ENCODE results near the gene C9orf153. TPM values are rescaled to one million over a fixed set of nuclear protein-coding genes. Genes with fewer than 3 reads are reported as not detected.

The C9orf153 gene
- total RNA-seq, 2 donors from 2014 or later: 1.3 to 7.6 TPM

DNA sequence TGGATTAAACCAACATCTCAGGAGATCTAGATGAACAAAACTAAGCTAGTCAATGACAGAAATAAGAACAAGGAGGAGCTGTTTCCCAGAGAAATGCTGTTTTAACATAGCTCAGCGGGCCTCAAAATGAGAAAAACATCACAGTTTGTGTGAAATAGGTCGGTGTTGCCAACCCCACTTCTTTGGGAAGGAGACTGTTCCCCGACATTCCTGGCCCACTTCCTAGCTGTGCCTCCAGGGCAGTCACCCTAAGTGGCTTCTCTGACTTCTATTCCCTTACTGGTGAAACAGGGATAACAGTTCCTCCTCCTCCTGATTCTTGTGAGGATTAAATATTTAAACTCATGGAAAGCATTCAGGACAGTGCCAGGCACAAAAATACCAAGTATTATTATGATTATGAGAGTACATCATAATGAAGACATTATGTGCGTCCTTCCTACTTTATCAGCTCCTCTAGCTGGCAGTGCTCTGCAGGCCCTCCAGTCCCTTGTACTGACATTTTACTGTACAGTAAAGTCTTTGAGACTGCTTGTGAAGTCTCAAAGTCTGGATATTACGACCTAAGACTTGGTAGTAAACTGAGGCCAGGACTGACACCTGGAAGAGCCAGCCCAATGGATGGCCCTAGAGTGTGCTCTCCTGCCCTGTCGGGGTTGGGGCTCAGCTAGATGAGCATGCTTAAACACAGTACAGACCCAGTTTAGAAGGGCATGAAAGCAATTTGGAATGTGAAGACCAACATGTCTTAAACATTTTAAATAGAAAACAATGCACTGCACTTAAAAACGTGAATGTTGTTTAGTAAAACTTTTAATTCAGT, 15.6 kb upstream of the C9orf153 start:
- Histone ChIP-seq H3K27me3 (no peaks in the 10 kb centered on the region), H3K27ac (no peak overlapping the region), H3K4me1 (peaks cover 17% of the 10 kb centered on the region), H3K36me3 (replicated peaks in 1 of 2; ENCODE audit: insufficient read depth in 1 of 2, low read depth in 2 of 2) (peaks cover 0 to 5% of the 10 kb centered on the region in 2 donors), H3K9me3 (no peaks in the 10 kb centered on the region), H3K4me3 (no peak overlapping the region)
- DNase-seq (no peak), ATAC-seq (no peak)
- WGBS, 2 donors: 79 to 83% methylated on average over 7 of the region's 7 CpGs
- TF ChIP-seq, protein P1, sequence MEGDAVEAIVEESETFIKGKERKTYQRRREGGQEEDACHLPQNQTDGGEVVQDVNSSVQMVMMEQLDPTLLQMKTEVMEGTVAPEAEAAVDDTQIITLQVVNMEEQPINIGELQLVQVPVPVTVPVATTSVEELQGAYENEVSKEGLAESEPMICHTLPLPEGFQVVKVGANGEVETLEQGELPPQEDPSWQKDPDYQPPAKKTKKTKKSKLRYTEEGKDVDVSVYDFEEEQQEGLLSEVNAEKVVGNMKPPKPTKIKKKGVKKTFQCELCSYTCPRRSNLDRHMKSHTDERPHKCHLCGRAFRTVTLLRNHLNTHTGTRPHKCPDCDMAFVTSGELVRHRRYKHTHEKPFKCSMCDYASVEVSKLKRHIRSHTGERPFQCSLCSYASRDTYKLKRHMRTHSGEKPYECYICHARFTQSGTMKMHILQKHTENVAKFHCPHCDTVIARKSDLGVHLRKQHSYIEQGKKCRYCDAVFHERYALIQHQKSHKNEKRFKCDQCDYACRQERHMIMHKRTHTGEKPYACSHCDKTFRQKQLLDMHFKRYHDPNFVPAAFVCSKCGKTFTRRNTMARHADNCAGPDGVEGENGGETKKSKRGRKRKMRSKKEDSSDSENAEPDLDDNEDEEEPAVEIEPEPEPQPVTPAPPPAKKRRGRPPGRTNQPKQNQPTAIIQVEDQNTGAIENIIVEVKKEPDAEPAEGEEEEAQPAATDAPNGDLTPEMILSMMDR (IDR thresholded peaks at IDR 0.05): no peak
- no peak for TF ChIP-seq POLR2A (IDR thresholded peaks at IDR 0.05)
- intact Hi-C loops (cut with DNase I): no loop called here

DNA sequence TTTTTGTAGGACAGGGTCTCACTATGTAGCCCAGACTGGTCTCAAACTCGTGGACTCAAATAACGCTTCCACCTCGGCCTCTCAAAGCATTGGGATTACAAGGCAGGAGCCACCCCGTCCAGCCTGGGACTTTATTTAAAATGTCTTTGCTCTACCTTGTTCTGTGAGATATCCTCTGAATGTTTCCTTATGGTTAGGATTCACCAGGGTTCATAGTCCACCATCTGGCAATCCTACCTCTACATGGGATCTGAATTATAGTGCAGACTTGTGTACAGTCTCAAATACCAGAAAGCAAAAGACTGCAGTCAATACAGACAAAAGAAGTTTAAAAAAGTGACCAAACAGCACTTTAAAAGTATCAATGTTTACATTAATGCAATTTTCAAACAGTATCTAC, 12.8 kb upstream of the C9orf153 start:
- TF ChIP-seq, protein P1 (IDR thresholded peaks at IDR 0.05): no peak
- no peak for TF ChIP-seq POLR2A (IDR thresholded peaks at IDR 0.05)
- no peak overlapping the region for H3K27ac ChIP-seq
- peaks cover 4% of the 10 kb centered on the region for H3K4me1 ChIP-seq
- H3K4me3 ChIP-seq: no peak overlapping the region
- DNase-seq (no peak), ATAC-seq (no peak)
- WGBS, 2 donors: 97 to 99% methylated on average over 4 of the region's 4 CpGs
- no peaks in the 10 kb centered on the region for H3K9me3 ChIP-seq
- H3K27me3 ChIP-seq: no peaks in the 10 kb centered on the region
- intact Hi-C loops (cut with DNase I): no loop called here
- peaks cover 0 to 5% of the 10 kb centered on the region in 2 donors for H3K36me3 ChIP-seq (replicated peaks in 1 of 2; ENCODE audit: insufficient read depth in 1 of 2, low read depth in 2 of 2)

DNA sequence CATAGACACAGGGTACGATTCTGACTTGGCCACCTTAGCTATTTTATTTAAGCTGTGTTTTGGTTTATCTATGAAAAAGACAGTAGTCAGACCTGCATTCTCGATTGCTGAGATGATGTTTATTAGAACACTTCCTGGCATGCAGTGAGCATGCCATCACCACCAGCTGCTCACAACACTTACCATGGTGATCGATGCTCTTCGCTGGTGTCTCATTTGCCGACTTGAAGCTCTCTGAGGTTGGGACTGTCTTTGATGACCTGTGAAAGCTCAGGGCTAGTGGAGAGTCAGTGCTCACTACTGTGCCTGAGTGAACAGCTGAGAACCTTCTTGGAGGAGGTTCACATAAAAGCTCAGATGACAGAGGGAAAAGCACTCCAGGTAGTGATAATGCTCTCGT, 4.4 kb upstream of the C9orf153 start:
- no peak overlapping the region for H3K4me3 ChIP-seq
- no peaks in the 10 kb centered on the region for H3K9me3 ChIP-seq
- H3K27ac ChIP-seq: no peak overlapping the region
- 89 to 93% methylated on average over 5 to 6 of the region's 6 CpGs for WGBS, 2 donors
- no peaks in the 10 kb centered on the region for H3K27me3 ChIP-seq
- no peak for TF ChIP-seq POLR2A (IDR thresholded peaks at IDR 0.05)
- TF ChIP-seq, protein P1 (IDR thresholded peaks at IDR 0.05): no peak
- DNase-seq (no peak), ATAC-seq (no peak)
- H3K4me1 ChIP-seq: no peaks in the 10 kb centered on the region
- peaks cover 0 to 9% of the 10 kb centered on the region in 2 donors for H3K36me3 ChIP-seq (replicated peaks in 1 of 2; ENCODE audit: insufficient read depth in 1 of 2, low read depth in 2 of 2)
- intact Hi-C loops (cut with DNase I): no loop called here

DNA sequence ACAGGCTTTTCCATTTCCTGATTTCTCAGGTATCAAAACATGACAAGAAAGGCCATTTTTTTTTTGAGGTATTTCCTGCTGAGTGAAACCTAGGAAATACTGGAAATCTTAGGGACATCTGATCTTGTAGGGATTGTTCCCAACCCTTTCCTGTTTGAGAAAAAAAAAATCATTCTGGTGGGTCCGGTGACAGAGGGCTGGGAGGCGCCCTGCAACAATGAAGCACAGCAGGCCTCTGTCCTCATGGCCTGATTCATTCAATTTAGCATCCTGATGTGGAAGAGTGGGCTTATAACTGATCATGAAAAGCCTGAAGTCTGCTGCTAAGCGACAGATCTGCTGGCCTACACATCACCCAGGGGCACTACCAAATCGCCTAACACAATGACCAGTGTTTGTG, 3.0 kb upstream of the C9orf153 start:
- peaks cover 0 to 9% of the 10 kb centered on the region in 2 donors for H3K36me3 ChIP-seq (replicated peaks in 1 of 2; ENCODE audit: insufficient read depth in 1 of 2, low read depth in 2 of 2)
- no peak overlapping the region for H3K4me3 ChIP-seq
- intact Hi-C loops (cut with DNase I): no loop called here
- WGBS, 2 donors: 81 to 92% methylated on average over 4 of the region's 4 CpGs
- ATAC-seq: no peak
- TF ChIP-seq, protein P1 (IDR thresholded peaks at IDR 0.05): no peak
- no peak for TF ChIP-seq POLR2A (IDR thresholded peaks at IDR 0.05)
- H3K9me3 ChIP-seq: no peaks in the 10 kb centered on the region
- no peak overlapping the region for H3K27ac ChIP-seq
- no peaks in the 10 kb centered on the region for H3K27me3 ChIP-seq
- H3K4me1 ChIP-seq: no peaks in the 10 kb centered on the region
- DNase-seq: no peak

DNA sequence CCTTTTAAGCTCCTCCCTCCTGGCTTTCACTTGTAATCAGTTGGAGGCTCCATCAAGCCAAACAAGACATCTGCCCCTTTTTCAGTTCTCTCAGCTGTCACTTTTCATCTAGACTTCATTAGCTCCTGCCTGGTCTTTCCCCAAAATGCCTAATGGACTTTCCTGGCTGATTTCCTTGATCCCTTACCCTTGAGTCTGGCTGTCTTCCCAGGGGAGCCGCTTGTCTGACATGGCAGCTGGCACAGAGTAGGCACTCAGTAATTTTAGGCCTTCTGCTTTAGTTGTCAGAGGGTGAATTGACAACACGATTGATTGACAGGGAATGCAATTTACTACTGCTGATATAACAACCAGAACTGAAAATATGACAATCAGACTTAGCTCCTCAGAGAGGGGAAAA, 2.1 kb downstream of the C9orf153 start:
- WGBS, 2 donors: 55 to 84% methylated on average over 2 of the region's 2 CpGs
- Histone ChIP-seq H3K9me3 (no peaks in the 10 kb centered on the region), H3K4me3 (no peak overlapping the region), H3K27ac (no peak overlapping the region), H3K4me1 (peaks cover 5% of the 10 kb centered on the region), H3K36me3 (replicated peaks in 1 of 2; ENCODE audit: insufficient read depth in 1 of 2, low read depth in 2 of 2) (no peaks in the 10 kb centered on the region), H3K27me3 (no peaks in the 10 kb centered on the region)
- no peak for TF ChIP-seq POLR2A (IDR thresholded peaks at IDR 0.05)
- TF ChIP-seq, protein P1 (IDR thresholded peaks at IDR 0.05): no peak
- DNase-seq (no peak), ATAC-seq (no peak)
- intact Hi-C loops (cut with DNase I): no loop called here

All from body of pancreas (tissue), 4 donors.